Measurements from ENCODE around the gene ITGB4. TPM values are rescaled to one million over a fixed set of nuclear protein-coding genes. Genes with fewer than 3 reads are reported as not detected.
"Not testable (repeated sequence)": the region's sequence is repeated elsewhere in the genome, so short reads cannot be mapped to it uniquely, and the experiment has no call there.

ITGB4 gene
- total RNA-seq, 1 donor from 2014 or later = 1.3 TPM

GRCh38 chr17:75754378-75755204, 33.3 kb downstream of the ITGB4 start:
- intact Hi-C loops (cut with micrococcal nuclease) = no loop called here
- Mint-ChIP-seq H3K4me1 (ENCODE audit: low read depth) (peaks cover 9% of the 10 kb centered on the region), H3K36me3 (ENCODE audit: low read depth) (peaks cover 4% of the 10 kb centered on the region), H3K27me3 (ENCODE audit: low read depth) (no peaks in the 10 kb centered on the region), H3K4me3 (ENCODE audit: low read depth) (peak overlapping the region; percentile 24), H3K9me3 (no peaks in the 10 kb centered on the region), H3K27ac (peak overlapping the region; percentile 53)
- DNase-seq (ENCODE audit: low spot score) = no peak

- Mint-ChIP-seq H3K36me3 (ENCODE audit: low read depth) (peaks cover 4% of the 10 kb centered on the region), H3K4me1 (ENCODE audit: low read depth) (peaks cover 8% of the 10 kb centered on the region), H3K9me3 (no peaks in the 10 kb centered on the region), H3K4me3 (ENCODE audit: low read depth) (no peak overlapping the region), H3K27me3 (ENCODE audit: low read depth) (no peaks in the 10 kb centered on the region), H3K27ac (no peak overlapping the region)
- no peak for DNase-seq (ENCODE audit: low spot score)
- intact Hi-C loops (cut with micrococcal nuclease) = no loop called here
Observed at GRCh38 chr17:75755205-75755901, 34.1 kb downstream of the ITGB4 start.

GRCh38 chr17:75755990-75756389, 34.7 kb downstream of the ITGB4 start:
- Mint-ChIP-seq H3K4me3 (ENCODE audit: low read depth) (no peak overlapping the region), H3K27me3 (ENCODE audit: low read depth) (no peaks in the 10 kb centered on the region), H3K27ac (no peak overlapping the region), H3K9me3 (no peaks in the 10 kb centered on the region), H3K4me1 (ENCODE audit: low read depth) (peaks cover 8% of the 10 kb centered on the region), H3K36me3 (ENCODE audit: low read depth) (peaks cover 4% of the 10 kb centered on the region)
- DNase-seq (ENCODE audit: low spot score) = no peak
- intact Hi-C loops (cut with micrococcal nuclease) = no loop called here

DNA sequence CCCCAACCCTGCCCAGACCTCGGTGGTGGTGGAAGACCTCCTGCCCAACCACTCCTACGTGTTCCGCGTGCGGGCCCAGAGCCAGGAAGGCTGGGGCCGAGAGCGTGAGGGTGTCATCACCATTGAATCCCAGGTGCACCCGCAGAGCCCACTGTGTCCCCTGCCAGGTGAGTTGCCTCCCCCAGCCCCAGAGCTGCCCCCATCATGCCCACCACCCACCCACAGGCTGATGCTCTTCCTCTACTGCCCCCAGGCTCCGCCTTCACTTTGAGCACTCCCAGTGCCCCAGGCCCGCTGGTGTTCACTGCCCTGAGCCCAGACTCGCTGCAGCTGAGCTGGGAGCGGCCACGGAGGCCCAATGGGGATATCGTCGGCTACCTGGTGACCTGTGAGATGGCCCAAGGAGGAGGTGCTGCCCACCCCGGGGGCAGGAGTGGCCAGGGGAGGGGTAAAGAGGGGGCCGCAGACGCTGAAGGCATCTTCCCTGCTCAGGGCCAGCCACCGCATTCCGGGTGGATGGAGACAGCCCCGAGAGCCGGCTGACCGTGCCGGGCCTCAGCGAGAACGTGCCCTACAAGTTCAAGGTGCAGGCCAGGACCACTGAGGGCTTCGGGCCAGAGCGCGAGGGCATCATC, 35.3 kb downstream of the ITGB4 start:
- Mint-ChIP-seq H3K4me3 (ENCODE audit: low read depth) (no peak overlapping the region), H3K4me1 (ENCODE audit: low read depth) (peaks cover 8% of the 10 kb centered on the region), H3K27ac (no peak overlapping the region), H3K36me3 (ENCODE audit: low read depth) (peaks cover 4% of the 10 kb centered on the region), H3K9me3 (no peaks in the 10 kb centered on the region), H3K27me3 (ENCODE audit: low read depth) (no peaks in the 10 kb centered on the region)
- DNase-seq (ENCODE audit: low spot score) = no peak
- intact Hi-C loops (cut with micrococcal nuclease) = no loop called here

GRCh38 chr17:75757086-75757681, 35.9 kb downstream of the ITGB4 start:
- intact Hi-C loops (cut with micrococcal nuclease) = no loop called here
- Mint-ChIP-seq H3K27ac (no peak overlapping the region), H3K27me3 (ENCODE audit: low read depth) (no peaks in the 10 kb centered on the region), H3K36me3 (ENCODE audit: low read depth) (peaks cover 6% of the 10 kb centered on the region), H3K4me3 (ENCODE audit: low read depth) (no peak overlapping the region), H3K4me1 (ENCODE audit: low read depth) (peaks cover 8% of the 10 kb centered on the region), H3K9me3 (no peaks in the 10 kb centered on the region)
- DNase-seq (ENCODE audit: low spot score) = no peak

DNA sequence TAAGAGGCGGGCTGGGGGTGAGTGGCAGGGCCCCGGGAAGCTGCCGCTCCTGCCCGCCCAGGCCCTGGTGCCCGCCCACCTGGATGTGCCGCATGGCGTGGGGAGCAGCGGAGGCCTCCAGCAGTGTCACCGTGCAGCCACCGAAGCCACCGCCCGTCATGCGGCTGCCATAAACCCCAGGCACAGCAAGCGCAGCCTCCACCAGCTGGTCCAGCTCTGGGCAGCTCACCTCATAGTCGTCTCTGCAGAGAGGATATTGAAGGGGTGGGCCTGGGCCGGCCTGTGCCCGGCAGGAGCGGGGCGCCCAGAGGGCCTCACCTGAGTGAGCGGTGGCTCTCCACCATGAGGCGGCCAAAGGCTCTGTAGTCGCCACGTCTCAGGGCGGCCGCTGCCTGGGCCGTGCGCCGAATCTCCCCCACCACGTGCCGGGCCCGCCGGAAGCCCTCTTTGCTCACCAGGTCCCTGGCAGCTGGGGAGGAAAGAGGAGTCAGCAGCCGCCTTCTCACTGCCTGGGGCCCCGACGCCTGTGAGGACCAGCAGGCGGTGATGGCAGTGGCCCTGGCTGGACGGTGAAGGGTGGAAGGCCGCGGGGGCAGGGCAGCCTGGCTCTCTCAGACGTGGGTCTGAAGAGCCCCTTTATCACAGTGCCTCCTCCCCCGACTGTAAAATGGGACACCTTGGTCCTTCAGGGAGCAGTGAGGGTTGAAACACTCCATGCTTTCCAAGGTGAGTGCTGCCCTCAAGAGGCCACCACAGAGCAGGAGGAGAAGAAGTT, 37.1 kb downstream of the ITGB4 start:
- H3K4me3 Mint-ChIP-seq (ENCODE audit: low read depth) = no peak overlapping the region
- DNase-seq (ENCODE audit: low spot score) = no peak
- intact Hi-C loops (cut with micrococcal nuclease) = no loop called here
- H3K27ac Mint-ChIP-seq = no peak overlapping the region
- no peaks in the 10 kb centered on the region for H3K9me3 Mint-ChIP-seq
- H3K36me3 Mint-ChIP-seq (ENCODE audit: low read depth) = peaks cover 17% of the 10 kb centered on the region
- peaks cover 4% of the 10 kb centered on the region for H3K4me1 Mint-ChIP-seq (ENCODE audit: low read depth)
- H3K27me3 Mint-ChIP-seq (ENCODE audit: low read depth) = no peaks in the 10 kb centered on the region

DNA sequence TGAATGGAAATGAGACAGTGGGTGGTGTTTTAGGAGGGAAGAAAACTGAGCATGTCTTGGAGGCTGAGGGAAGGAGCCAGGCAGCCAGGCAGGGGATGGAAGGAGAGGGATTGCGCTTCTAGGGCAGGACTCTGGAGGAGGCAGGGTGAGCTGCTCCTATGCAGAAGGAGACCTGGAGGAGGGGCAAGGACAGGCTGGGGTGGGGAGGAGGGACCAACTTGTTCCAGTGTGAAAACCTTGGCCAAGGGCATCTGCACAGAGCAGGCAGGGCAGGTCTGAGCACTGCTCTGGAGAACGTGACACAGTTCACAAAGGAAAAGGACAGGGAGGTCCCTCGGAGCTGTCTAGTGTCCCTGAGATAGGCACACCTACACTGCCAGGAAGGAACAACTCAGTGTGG, 38.2 kb downstream of the ITGB4 start:
- Mint-ChIP-seq H3K9me3 (no peaks in the 10 kb centered on the region), H3K4me3 (ENCODE audit: low read depth) (no peak overlapping the region), H3K36me3 (ENCODE audit: low read depth) (peaks cover 19% of the 10 kb centered on the region), H3K27ac (no peak overlapping the region), H3K4me1 (ENCODE audit: low read depth) (peaks cover 9% of the 10 kb centered on the region), H3K27me3 (ENCODE audit: low read depth) (no peaks in the 10 kb centered on the region)
- intact Hi-C loops (cut with micrococcal nuclease) = no loop called here
- no peak for DNase-seq (ENCODE audit: low spot score)

- intact Hi-C loops (cut with micrococcal nuclease); DNase-seq (ENCODE audit: low spot score); H3K9me3 Mint-ChIP-seq; H3K4me1 Mint-ChIP-seq (ENCODE audit: low read depth); H3K27me3 Mint-ChIP-seq (ENCODE audit: low read depth); H3K27ac Mint-ChIP-seq; H3K4me3 Mint-ChIP-seq (ENCODE audit: low read depth): not testable (repeated sequence)
- H3K36me3 Mint-ChIP-seq (ENCODE audit: low read depth) = peaks cover 19% of the 10 kb centered on the region
Observed at GRCh38 chr17:75759978-75760640, 38.9 kb downstream of the ITGB4 start.

GRCh38 chr17:75762513-75763268, 41.4 kb downstream of the ITGB4 start:
- H3K27ac Mint-ChIP-seq = no peak overlapping the region
- intact Hi-C loops (cut with micrococcal nuclease) = no loop called here
- H3K9me3 Mint-ChIP-seq = no peaks in the 10 kb centered on the region
- DNase-seq (ENCODE audit: low spot score) = no peak
- peaks cover 19% of the 10 kb centered on the region for H3K36me3 Mint-ChIP-seq (ENCODE audit: low read depth)
- peak overlapping the region; percentile 51 for H3K4me3 Mint-ChIP-seq (ENCODE audit: low read depth)
- peaks cover 9% of the 10 kb centered on the region for H3K4me1 Mint-ChIP-seq (ENCODE audit: low read depth)
- H3K27me3 Mint-ChIP-seq (ENCODE audit: low read depth) = peaks cover 3% of the 10 kb centered on the region

- H3K9me3 Mint-ChIP-seq = no peaks in the 10 kb centered on the region
- no peak overlapping the region for H3K27ac Mint-ChIP-seq
- H3K4me1 Mint-ChIP-seq (ENCODE audit: low read depth) = peaks cover 9% of the 10 kb centered on the region
- intact Hi-C loops (cut with micrococcal nuclease) = no loop called here
- peaks cover 3% of the 10 kb centered on the region for H3K27me3 Mint-ChIP-seq (ENCODE audit: low read depth)
- H3K36me3 Mint-ChIP-seq (ENCODE audit: low read depth) = peaks cover 19% of the 10 kb centered on the region
- H3K4me3 Mint-ChIP-seq (ENCODE audit: low read depth) = peak overlapping the region; percentile 51
- no peak for DNase-seq (ENCODE audit: low spot score)
Observed at GRCh38 chr17:75763269-75763607, 42.0 kb downstream of the ITGB4 start.

DNA sequence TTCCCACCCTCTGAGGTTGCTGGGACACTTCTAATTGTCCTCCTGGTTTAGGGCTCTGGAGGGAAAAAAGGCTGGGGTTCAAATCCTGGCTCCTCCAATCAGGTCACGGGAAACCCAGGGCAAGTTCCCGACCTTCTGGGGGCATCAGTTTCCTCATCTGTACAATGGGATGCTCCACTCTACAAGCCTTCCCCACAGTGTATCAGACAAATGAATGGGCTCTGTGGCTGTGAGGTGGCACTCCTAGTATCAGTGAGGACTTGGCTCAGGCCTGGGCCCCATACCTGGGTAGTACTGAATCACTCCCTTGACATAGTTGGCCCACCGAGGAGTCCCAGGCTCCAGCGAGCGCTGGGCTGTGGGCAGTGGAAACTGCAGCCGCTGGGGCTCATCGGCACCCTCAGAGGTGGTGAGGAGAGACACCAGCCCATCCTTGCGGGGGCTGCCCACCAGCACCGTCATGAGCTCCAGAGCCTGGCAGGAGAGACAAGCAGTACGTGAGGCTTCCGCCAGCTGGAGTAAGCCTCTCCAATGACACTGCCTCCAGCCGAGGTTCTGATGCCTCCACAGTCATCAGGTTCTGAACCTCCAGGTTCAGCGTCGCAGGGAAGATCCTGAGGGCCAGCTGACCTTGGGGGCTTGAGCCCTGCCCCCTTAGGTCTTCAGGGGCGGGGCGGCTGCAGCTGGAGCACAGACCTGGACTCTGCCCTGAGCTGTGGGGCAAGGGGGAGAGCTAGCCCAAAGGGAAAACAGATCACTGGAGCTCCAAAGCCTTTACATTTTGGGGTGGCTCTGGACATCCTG, 42.6 kb downstream of the ITGB4 start:
- no peak for DNase-seq (ENCODE audit: low spot score)
- Mint-ChIP-seq H3K27ac (peak overlapping the region; percentile 65), H3K36me3 (ENCODE audit: low read depth) (peaks cover 16% of the 10 kb centered on the region), H3K9me3 (no peaks in the 10 kb centered on the region), H3K27me3 (ENCODE audit: low read depth) (peaks cover 3% of the 10 kb centered on the region), H3K4me3 (ENCODE audit: low read depth) (peak overlapping the region; percentile 86), H3K4me1 (ENCODE audit: low read depth) (peaks cover 9% of the 10 kb centered on the region)
- intact Hi-C loops (cut with micrococcal nuclease) = loop anchor here (2.0 kb wide), 1 partner anchor 15 kb away; a partner anchor contains a TSS
